Skin epidermis (tissue), 12 donors: ENCODE data around the gene PPL.
"Not testable (repeated sequence)": the region's sequence is repeated elsewhere in the genome, so short reads cannot be mapped to it uniquely, and the experiment has no call there.

Experiments used
- H3K27ac ChIP-seq, 21 experiments: fragments of 200-600 bp; sonication (generic) in 11 of 21; one replicate each; pipeline ENCODE4 v1.5.0; 2020; ENCODE audit warnings: mild to moderate bottlenecking in 3 of 21, inconsistent platforms in 2 of 21, moderate library complexity in 2 of 21
- H3K4me3 ChIP-seq, 7 experiments: fragments of 200-600 bp; sonication (generic) in 2 of 7; one replicate each; pipeline ENCODE4 v1.5.0; 2020; ENCODE audit warnings: inconsistent platforms in 2 of 7, mild to moderate bottlenecking in 2 of 7, moderate library complexity in 1 of 7

The PPL gene

DNA sequence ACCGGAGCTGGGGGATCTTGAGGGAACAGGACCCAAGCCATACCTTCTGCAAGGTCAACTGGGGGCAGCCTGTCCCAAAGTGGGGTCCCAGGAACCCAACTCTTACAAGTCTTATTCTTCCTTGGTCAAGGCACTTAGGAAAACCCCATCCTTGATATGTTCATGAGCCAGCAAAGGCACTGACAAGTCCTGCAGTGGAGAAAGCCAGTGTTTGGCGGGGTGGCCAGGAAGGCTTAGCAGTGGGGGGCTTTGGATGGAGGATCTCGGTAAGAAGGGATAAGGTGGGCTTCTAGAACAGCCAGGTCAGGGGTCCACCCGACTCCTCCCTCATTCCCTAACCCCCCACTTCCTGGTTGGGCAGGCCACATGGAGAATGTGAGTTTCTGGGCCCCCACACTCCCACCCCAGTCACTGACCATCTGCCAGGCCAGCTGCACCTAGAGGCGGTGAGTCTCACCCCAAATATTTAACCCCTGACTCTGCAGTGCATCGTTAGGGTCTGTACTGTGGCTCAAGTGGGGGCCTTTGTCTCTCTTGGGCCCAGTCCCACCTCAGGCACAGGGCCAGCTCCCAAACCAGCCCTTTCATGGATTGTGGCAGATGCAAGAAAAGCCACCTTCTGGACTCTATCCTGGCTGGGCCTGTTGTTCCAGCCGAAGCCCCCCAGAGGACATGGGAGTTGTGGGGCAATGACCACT lies 22.3 kb downstream of the PPL start:
- Histone ChIP-seq H3K27ac (peak overlapping the region in 8 of 21 experiments; percentile 2 to 63 (median 14)), H3K4me3 (no peak overlapping the region)

DNA sequence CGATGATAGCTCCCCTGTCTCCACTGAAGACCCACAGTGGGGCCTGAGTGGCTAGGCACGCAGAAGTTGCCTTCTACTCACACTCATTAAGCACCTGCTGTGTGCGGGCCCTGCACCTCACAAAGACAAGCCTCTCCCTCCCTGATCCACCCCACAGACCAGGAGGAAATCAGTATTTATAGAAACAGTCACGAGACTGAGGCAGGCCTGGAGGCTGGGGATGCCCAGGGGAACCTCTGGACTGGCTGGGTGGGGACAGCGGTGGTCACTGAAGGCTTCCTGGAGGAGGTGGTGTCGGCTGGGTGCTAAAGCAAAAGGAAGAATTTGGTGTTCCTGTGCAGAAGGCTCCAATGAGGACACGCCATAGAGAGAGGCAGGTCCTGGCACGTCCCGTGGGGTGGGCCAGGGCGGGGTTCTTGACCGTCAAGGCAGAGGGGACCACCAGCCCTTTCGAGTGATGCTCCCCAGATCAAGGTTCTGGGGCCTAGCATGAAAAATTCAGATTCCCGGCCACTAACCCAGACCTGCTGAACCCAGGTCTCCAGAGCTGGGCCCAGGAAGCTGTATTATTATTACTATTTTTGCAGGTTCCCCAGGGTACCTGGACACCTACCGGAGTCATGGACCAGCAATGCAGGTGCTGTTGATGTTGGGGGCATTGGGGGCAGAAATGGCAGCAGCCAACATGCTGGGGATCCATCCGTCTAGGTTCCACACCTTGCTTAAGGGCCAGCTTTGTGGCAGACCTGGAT lies 23.0 kb downstream of the PPL start:
- H3K27ac ChIP-seq: peak overlapping the region in 3 of 21 experiments; percentile 27 to 39 (median 28)
- no peak overlapping the region for H3K4me3 ChIP-seq

GRCh38 chr16:4913130-4913773 lies 23.7 kb downstream of the PPL start:
- H3K4me3 ChIP-seq: no peak overlapping the region
- H3K27ac ChIP-seq: peak overlapping the region in 4 of 21 experiments; percentile 15 to 39 (median 28)

DNA sequence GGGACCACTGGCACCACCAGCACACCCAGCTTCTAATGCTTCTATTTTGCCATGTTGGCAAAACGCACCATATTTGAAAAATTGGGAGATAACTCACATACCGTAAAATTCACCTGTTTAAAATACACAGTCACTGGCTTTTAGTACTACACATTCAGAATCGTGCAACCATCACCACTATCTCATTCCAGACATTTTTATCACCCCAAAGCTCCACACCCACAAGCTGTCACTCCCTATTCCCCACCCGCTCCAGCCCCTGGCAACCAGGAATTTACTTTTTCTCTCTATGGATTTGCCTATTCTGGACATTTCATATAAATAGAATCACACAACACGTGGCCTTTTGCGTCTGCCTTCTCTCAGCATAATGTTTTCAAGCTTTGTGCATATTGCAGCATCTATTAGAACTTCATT lies 25.0 kb downstream of the PPL start:
- Histone ChIP-seq H3K4me3 (no peak overlapping the region), H3K27ac (no peak overlapping the region)

GRCh38 chr16:4910828-4911227 lies 26.1 kb downstream of the PPL start:
- Histone ChIP-seq H3K4me3 (no peak overlapping the region), H3K27ac (no peak overlapping the region)

DNA sequence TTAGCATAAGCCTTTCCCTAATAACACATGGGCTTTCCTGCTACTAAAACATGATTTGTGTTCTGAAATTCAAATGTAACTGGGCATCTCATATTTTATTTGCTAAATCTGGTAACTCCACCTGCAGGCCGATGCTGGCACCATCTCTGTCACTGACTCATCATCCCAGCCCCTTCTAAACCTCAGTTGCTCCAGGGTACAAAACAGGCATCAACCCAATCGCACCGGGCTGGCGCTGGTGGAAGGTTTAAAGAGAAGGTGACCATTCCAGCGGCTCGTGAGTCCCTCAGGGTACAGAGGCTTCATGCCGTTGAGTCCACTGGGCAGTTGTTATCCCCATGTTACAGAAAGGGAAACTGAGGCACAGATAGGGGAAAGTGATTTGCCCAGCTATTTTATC lies 27.1 kb downstream of the PPL start:
- no peak overlapping the region for H3K4me3 ChIP-seq
- H3K27ac ChIP-seq: no peak overlapping the region

DNA sequence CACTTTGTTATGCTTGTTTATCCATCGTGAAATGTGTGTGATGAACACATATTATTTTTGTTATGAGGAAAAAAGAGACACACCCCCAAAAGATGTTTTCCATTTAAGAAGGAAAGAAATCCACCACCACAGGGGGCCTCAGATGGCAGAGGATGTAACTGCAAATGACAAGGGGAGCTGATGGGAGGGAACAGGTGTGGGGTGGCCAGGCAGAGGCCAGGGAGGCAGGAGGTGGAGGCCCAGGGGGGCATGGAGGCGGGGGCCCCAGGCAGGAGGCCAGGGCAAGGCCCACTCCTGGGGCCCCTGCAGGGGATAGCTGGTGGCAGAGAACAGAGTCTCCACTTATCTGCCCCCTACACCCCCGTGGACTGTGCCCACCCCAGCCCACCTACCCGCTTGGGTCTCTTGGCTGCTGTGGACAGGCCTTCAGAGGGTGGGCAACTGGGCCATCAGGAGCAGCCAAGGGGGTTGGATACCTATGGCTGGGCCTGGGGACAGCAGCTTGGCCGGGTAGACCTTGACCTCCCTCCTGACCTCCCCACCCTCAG lies 28.0 kb downstream of the PPL start:
- no peak overlapping the region for H3K4me3 ChIP-seq
- H3K27ac ChIP-seq: no peak overlapping the region

- Histone ChIP-seq H3K27ac (no peak overlapping the region), H3K4me3 (no peak overlapping the region)
Measured at GRCh38 chr16:4904942-4905615, 31.9 kb downstream of the PPL start.

- Histone ChIP-seq H3K4me3 (no peak overlapping the region), H3K27ac (no peak overlapping the region)
Measured at GRCh38 chr16:4904108-4904941, 32.6 kb downstream of the PPL start.

DNA sequence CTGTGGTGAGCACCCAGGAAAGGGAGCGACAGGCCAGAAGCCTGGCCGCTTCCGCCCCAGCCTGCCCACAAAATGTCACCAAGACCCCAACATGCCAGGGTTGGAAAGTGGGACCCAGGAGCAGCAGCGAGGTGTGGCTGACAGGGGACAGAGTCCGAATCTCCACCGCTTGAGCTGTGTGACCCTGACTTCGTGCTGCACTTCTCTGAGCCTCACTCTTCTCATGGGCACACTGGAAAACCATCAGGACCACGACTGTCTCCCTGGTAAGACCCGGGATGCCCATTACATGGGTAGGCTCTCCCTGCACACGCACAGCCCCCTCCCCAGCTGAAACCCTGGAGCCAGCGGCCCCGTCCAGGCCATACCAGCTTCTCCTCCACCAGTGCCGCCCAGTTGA lies 34.9 kb downstream of the PPL start:
- Histone ChIP-seq H3K4me3 (no peak overlapping the region), H3K27ac (no peak overlapping the region)

GRCh38 chr16:4900750-4901149 lies 36.2 kb downstream of the PPL start:
- Histone ChIP-seq H3K27ac (no peak overlapping the region), H3K4me3 (no peak overlapping the region)

DNA sequence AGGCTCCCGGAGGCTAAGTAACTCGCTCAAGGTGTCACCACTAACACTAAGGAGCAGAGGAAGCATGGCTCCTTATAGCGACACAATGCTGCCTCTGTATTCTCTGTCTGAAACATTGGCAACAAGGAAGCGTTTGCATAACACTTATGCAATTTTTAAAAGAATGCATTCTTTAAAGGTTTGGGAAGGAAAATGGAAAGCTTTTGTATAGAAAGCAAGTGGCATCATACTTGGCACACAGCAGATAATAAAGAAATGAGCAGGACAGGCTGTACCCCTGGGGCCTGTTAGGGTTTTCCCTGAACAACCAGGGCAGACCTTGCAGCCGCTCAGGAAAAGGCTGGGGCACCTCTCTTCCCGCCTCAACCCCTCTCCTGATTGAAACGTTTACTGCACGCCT lies 36.9 kb downstream of the PPL start:
- no peak overlapping the region for H3K27ac ChIP-seq
- H3K4me3 ChIP-seq: no peak overlapping the region

DNA sequence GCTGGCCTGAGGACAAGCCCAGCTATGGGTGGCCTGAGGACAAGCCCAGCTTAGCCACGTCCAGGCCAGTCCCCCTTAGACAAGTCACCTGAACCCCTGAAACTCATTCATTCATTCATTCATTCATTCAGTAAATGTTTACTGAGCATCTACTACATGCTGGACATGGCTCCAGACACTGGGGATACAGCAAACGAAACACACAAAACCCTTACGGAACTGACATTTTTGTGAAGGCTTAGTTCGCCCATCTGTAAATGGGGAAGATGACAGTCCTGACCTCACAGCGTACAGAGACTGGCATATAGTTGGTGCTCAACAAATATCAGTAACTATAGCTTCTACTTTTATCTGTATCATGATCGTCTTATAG lies 37.5 kb downstream of the PPL start:
- Histone ChIP-seq H3K4me3 (no peak overlapping the region), H3K27ac (no peak overlapping the region)

GRCh38 chr16:4898811-4899473 lies 38.0 kb downstream of the PPL start:
- H3K4me3 ChIP-seq: no peak overlapping the region
- H3K27ac ChIP-seq: no peak overlapping the region

- H3K27ac ChIP-seq: peak overlapping the region in 1 of 21 experiments; percentile 25
- no peak overlapping the region for H3K4me3 ChIP-seq
Measured at GRCh38 chr16:4897328-4897727, 39.6 kb downstream of the PPL start.

- H3K27ac ChIP-seq: not testable (repeated sequence)
Measured at GRCh38 chr16:4896761-4897160, 40.2 kb downstream of the PPL start.

GRCh38 chr16:4895366-4895765 lies 41.6 kb downstream of the PPL start:
- Histone ChIP-seq H3K4me3 (no peak overlapping the region), H3K27ac (peak overlapping the region in 2 of 21 experiments; percentile 9 to 13)

More at GRCh38 chr16:4896761-4897160, 40.2 kb downstream of the PPL start:
- not testable (repeated sequence) for H3K4me3 ChIP-seq

GRCh38 chr16:4894276-4895150 lies 42.4 kb downstream of the PPL start:
- Histone ChIP-seq H3K4me3 (no peak overlapping the region), H3K27ac (peak overlapping the region in 2 of 21 experiments; percentile 3 to 13)
